Measurements from ENCODE around the gene PLD6.

DNA sequence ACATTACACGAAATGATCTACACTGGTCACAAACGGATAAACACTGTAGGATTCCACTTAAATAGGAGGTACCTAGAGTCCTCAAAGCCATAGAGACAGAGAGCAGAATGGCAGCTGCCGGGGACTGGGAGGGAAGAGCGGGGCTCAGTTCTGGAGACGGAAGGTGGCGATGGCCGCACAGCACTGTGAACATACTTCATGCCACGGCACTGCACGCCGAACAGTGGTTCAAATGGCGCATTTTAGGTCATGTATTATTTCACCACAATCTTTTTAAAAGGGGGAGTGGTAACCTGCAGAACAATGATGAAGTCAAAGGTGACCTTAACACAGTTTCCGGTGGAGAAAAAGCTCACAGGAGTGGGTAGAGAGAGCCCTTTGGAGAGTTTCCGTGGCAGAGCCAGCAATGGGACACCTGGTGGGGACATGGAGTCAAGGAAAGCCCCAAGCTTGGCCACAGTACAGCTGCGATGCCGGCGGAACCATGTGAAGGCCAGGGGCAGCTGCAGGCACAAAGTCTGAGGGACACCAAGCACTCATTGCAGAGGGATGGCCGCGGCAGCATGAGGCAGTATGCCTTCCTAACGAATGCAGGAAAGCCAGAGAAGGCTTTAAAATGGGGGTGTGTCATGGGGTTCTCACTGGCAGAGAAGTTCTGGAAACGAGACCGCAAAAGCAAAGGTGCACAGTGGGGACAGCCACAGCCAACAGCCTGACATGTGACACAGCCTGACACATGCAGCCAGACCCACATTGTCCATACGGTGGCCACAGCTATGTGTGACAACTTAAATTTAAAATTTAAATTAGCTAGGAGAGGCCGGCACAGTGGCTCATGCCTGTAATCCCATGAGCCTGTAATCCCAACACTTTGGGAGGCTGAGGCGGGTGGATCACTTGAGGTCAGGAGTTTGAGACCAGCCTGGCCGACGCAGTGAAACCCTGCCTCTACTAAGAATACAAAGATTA lies 23.6 kb upstream of the PLD6 start:
- TF ChIP-seq, protein P1, sequence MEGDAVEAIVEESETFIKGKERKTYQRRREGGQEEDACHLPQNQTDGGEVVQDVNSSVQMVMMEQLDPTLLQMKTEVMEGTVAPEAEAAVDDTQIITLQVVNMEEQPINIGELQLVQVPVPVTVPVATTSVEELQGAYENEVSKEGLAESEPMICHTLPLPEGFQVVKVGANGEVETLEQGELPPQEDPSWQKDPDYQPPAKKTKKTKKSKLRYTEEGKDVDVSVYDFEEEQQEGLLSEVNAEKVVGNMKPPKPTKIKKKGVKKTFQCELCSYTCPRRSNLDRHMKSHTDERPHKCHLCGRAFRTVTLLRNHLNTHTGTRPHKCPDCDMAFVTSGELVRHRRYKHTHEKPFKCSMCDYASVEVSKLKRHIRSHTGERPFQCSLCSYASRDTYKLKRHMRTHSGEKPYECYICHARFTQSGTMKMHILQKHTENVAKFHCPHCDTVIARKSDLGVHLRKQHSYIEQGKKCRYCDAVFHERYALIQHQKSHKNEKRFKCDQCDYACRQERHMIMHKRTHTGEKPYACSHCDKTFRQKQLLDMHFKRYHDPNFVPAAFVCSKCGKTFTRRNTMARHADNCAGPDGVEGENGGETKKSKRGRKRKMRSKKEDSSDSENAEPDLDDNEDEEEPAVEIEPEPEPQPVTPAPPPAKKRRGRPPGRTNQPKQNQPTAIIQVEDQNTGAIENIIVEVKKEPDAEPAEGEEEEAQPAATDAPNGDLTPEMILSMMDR (optimal IDR thresholded peaks at IDR 0.05 in 1 of 3, IDR thresholded peaks at IDR 0.05 in 1 of 3, conservative IDR thresholded peaks at IDR 0.05 in 1 of 3; ENCODE audit: extremely low read depth in 1 of 3, insufficient read depth in 2 of 3, low read length in 3 of 3), result no peak
- TF ChIP-seq EZH2 (IDR thresholded peaks at IDR 0.05; ENCODE audit: low read length), result no peak
